HG02943 (cell line): ENCODE results near the gene C3orf52.

Experiments used
- ATAC-seq: cut with Tn5 transposase; IDR thresholded peaks from one replicate; pipeline ENCODE4 v1.9.1; 2021; ENCODE audit warnings: mild to moderate bottlenecking, low read depth, moderate library complexity; ENCODE audit not compliant: unreplicated experiment

C3orf52 gene

GRCh38 chr3:112134335-112135124 lies 48.3 kb downstream of the C3orf52 start:
- ATAC-seq = no peak

- ATAC-seq = no peak
Observed at GRCh38 chr3:112136046-112136445, 49.9 kb downstream of the C3orf52 start.

- no peak for ATAC-seq
Observed at GRCh38 chr3:112136959-112137693, 50.9 kb downstream of the C3orf52 start.

- ATAC-seq = no peak
Observed at GRCh38 chr3:112137781-112138180, 51.6 kb downstream of the C3orf52 start.

- no peak for ATAC-seq
Observed at GRCh38 chr3:112138219-112138969, 52.2 kb downstream of the C3orf52 start.

GRCh38 chr3:112140584-112140983 lies 54.4 kb downstream of the C3orf52 start:
- no peak for ATAC-seq

GRCh38 chr3:112141293-112141692 lies 55.1 kb downstream of the C3orf52 start:
- no peak for ATAC-seq

GRCh38 chr3:112143251-112143650 lies 57.1 kb downstream of the C3orf52 start:
- no peak for ATAC-seq

- ATAC-seq = no peak
Observed at GRCh38 chr3:112143689-112144088, 57.5 kb downstream of the C3orf52 start.

- ATAC-seq = no peak
Observed at GRCh38 chr3:112149136-112149535, 62.9 kb downstream of the C3orf52 start.

- ATAC-seq = no peak
Observed at GRCh38 chr3:112167758-112168157, 81.6 kb downstream of the C3orf52 start.
